Jurkat, Clone E6-1 (cell line): ENCODE results near the gene HSPB6. TPM values are rescaled to one million over a fixed set of nuclear protein-coding genes. Genes with fewer than 3 reads are reported as not detected.
"Not testable (repeated sequence)": the region's sequence is repeated elsewhere in the genome, so short reads cannot be mapped to it uniquely, and the experiment has no call there.

ENCODE experiments used
- DNase-seq: peaks from one replicate; pipeline ENCODE4 v3.0.0-alpha.2; 2011; ENCODE audit warnings: low read depth, low spot score
- H3K4me3 ChIP-seq: 2 replicates; pipeline ENCODE4 v1.5.1; 2011; ENCODE audit warnings: mild to moderate bottlenecking, low read length, control low read depth, moderate library complexity
- polyA plus RNA-seq: library from polyadenylated mRNA; unstranded; fragments of >200 nt; gene quantifications from one replicate; pipeline ENCODE4 v1.2.1, GENCODE V29; 2012; ENCODE audit warnings: missing spikeins; ENCODE audit not compliant: insufficient read length, insufficient read depth

The HSPB6 gene, protein sequence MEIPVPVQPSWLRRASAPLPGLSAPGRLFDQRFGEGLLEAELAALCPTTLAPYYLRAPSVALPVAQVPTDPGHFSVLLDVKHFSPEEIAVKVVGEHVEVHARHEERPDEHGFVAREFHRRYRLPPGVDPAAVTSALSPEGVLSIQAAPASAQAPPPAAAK
- not detected for polyA plus RNA-seq

- peak within 1 kb of the TSS; percentile 99 for H3K4me3 ChIP-seq
- DNase-seq, result no peak
Measured at GRCh38 chr19:35756377-35757230, at the start of gene HSPB6. Gene HSPB6, minus strand, starts transcription at chr19:35757029. Its CDS starts 21 bp downstream, at chr19:35757008.

DNA sequence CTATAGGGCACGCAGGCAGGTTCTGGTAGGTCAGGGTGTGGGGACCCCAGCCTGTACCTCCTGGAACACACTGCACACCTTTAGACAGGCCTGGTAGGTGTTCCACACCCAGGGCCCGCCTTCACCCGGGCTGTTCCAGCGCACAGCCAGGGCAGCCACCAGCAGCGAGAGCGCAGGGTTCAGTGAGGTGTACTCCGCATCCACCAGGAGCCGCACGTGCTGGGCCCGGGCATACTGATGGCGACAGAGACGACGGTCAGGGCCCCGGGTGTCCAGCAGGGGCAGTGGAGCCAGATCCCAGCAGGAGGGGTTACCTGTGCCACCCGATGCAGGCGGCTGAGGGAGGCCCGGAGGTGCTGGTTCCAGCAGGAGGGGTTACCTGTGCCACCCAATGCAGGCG lies 49.8 kb upstream of the HSPB6 start:
- no peak overlapping the region for H3K4me3 ChIP-seq
- DNase-seq, result no peak

GRCh38 chr19:35805526-35806102 lies 48.8 kb upstream of the HSPB6 start:
- DNase-seq, result no peak
- H3K4me3 ChIP-seq, result no peak overlapping the region

GRCh38 chr19:35801828-35802227 lies 45.0 kb upstream of the HSPB6 start:
- H3K4me3 ChIP-seq, result no peak overlapping the region
- DNase-seq, result no peak

DNA sequence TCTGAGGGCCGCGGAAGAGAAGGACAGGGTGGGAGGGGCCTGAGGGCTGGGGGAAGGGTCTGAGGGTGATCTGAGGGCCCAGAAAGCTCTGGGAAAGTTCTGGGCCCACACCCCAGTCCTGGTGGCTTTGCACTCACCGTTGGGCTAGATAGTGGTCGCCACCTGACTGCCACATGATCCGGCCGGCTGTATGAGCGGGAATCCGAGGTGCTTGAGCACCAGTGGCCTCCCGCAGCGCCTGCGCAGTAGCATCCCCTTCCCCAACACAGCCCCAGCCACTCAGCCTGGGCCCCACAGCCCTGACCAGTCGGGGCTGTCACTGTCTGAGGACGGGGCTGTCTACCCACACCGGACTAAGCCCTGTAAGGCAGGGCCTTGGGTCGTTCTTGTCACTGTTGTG lies 40.8 kb upstream of the HSPB6 start:
- no peak overlapping the region for H3K4me3 ChIP-seq
- DNase-seq, result no peak

DNA sequence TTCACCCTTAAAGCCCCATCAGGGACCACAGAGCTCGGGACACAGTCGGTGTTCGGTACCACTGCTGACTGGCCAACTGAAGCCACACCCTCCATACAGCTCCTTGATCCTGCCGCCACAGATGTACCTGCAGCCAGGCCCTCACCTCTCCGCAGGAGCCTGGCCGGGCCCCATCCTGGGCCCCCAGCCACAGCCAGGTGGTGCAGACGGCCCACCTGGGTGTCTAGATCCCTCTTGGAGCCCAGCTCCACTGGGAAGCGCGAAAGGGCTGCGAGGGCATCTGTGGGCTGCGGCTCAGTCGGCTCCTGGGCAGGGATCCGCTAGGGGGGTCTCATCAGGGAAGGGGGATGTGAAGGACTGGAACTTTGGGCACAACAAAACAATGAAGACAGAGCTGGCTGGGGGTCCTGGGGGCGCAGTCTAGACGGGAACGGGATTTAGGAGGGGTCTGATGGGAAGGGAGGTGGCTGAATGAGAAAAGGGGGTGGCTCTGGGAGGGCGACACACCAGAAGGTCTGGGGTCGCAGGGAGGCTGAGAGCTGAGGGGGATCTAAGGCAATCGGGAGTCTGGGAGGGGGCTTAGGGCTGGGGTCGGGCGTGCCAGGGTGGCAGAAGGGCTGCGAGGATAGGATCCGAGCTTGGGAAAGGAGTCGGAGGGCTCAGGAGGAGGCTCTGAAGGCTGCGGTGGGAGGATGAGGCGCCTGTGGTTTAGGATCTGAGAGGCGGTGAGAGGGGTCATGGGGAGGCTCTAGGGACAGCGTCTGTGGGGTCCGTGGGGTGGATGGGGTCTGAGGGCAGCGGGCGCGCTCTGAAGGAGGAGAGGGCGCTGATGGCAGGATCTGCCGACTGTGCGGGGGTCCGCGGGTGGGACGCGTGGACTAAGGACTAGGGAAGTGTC lies 40.1 kb upstream of the HSPB6 start:
- no peak for DNase-seq
- H3K4me3 ChIP-seq, result no peak overlapping the region

DNA sequence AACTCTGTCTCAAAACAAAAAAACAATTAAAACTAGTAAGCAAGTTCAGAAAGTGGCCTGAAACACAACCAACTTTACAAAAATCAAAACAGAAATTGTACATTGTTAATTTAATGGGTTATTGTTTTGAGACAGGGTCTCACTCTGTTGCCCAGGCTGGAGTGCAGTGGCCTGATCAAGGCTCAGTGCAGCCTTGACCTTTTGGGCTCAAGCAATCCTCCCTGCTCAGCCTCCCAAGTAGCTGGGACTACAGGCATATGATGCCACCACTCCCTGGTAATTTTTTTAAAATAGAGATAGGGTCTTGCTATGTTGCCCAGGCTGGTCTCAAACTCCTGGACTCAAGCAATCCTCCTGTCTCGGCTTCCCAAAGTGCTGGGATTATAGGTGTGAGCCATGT lies 38.7 kb upstream of the HSPB6 start:
- DNase-seq, H3K4me3 ChIP-seq: not testable (repeated sequence)

- no peak for DNase-seq
- H3K4me3 ChIP-seq, result no peak overlapping the region
Measured at GRCh38 chr19:35793381-35794165, 36.7 kb upstream of the HSPB6 start.

DNA sequence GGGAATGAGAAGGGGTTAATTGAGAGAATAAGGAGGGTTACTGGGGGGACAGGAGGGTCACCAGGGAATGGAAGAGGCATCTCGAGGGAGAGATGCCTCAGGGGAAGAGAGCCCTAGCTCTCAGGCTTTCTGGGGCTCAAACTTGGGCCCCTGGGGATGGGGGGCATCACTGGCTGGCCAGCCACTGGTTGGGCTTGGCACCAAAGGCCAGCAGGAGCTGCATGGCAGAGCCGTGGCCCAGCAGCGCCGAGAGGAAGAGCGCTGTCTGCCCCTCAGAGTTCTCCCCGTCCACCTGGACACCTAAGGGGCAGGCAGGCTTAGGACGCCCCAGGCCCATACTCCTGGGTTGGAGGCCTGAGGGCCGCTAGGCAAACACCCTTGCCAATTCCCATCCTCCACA lies 36.1 kb upstream of the HSPB6 start:
- no peak overlapping the region for H3K4me3 ChIP-seq

DNA sequence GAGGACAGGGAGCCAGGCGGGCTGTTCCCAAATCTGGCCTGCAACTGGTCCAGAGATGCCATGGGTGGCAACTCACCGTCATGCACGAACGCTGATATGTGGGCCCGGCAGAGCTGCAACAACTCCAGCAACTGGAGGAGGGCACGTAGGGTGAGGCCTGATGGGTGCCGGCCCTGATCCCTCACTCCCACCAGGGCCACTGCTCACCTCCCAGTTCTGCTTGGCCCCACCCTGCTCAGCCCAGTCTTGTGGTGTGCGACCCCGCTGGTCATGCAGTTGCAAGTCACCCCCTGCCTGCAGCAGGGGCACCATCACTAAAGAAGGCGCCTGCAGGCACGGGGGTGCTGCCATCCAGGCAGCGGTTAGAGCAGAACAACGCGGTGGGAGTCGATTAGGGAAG lies 35.5 kb upstream of the HSPB6 start:
- H3K4me3 ChIP-seq, result no peak overlapping the region
- DNase-seq, result no peak

More for the DNA sequence above, 36.1 kb upstream of the HSPB6 start:
- DNase-seq, result no peak

- H3K4me3 ChIP-seq, result no peak overlapping the region
- no peak for DNase-seq
Measured at GRCh38 chr19:35791814-35792279, 35.0 kb upstream of the HSPB6 start.

DNA sequence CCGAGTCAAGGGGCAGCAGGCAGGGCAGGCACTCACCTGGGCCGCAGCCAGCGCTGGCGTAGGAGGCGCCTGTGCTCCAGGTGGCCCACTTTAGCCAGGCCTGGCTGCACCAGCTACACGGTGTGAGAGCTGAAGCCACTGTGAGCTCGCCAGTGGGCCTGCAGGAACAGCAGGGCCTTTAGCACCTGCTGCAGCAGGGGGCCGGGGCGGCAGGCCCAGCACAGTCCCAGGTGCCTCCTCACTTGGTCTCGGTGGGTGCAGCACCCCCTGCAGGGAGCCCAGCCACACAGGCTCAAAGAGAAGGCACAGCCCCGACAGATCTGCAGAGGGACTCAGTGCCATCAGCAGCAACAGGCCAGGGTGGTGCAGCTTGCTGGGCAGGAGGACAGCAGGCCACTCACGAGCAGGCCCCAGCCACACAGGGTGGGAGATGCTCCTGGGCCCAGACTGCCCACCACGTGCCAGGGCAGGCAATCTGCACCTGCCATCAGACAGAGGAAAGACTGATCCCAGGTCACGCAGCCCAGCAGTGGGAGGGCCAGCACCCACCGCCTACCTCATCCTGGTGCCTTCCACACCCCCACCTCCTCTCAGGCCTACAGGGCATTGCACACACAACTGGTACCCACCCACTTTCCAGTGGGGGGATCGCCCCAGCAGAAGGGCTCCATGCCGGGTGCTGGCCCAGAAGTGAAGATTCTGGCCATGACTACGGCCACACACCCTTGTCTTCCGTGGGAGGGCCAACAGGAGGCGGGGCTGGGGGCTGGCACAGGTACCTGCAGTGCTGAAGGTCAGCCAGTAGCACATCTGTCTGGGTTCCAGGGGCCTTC lies 34.4 kb upstream of the HSPB6 start:
- H3K4me3 ChIP-seq, result no peak overlapping the region
- DNase-seq, result no peak

DNA sequence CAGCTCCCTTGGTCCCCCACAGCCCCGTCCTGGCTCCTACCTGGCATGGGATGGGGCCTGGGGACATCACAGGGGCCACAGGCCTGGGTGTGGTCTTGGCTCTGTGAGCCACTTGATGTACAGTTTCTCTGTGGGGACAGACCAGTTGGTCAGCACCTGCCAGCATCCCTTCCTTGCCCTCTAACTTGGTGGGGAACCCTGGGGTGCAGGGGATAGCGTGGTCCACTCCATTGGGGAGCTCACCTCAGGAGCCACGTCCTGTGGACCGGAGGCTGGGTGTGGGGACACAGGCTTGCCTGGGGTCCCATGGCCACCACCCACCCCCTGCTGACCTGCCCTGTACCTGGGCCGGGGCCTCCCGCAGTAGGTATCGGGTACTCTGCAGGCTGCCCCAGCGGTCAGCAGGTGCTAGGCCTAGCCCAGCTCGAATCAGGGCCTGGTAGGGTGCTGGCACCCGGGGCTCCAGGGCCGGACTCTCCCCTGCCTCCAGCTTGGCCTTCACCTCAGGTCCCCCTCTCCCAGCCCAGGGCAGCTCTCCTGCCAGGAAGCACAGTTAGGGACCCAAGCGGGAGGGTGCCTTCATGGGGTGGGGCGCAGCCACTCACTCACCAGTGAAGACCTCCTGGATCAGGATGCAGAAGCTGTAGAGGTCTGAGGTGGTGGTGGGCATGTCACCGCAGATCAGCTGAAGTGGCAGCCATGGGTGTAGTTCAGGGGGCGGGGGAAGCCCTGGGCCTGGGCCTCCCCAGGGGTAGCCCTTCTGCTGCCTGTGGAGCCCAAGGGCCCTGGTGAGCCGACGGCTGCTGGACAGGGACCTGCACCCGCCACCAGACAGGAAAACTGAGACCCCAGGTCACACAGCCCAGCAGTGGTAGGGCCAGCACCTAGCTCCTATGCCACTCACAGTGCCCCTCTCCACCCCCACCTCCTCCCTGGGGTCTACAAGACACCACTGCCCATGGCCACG lies 33.4 kb upstream of the HSPB6 start:
- no peak overlapping the region for H3K4me3 ChIP-seq
- DNase-seq, result no peak

- no peak for DNase-seq
- H3K4me3 ChIP-seq, result no peak overlapping the region
Measured at GRCh38 chr19:35789195-35789977, 32.6 kb upstream of the HSPB6 start.

DNA sequence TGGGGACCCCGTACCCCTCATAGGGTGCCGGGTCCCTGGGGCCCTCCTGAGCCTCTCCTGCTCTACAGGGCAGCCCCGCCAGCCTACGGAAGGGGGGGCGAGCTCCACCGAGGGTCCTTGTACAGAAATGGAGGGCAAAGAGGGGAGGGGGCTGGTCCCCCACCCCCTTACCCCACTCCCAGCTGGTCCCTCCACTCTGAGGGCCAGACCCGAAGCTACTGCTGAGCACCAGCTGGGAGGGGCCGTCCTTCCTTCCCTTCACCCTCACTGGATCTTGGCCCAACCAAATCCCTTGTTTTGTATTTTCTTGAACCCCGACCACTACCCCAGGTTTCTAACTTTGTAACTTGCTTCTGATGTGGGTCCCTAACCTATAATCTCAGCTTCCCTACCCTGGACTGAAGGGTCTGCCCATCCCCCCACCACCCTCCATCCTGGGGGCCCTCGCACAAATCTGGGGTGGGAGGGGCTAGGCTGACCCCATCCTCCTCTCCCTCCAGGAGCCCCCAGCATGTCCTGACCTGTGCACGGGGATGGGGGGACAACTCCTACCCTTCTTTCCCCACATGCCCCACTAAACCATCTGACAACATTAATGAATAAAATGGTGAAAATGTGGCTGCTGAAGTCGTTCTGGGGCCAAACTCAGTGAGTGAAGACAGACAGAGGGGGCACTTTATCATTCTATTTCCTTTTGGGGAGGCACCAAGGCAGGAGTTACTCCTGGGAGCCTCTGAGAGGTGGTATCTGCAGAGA lies 31.6 kb upstream of the HSPB6 start:
- no peak for DNase-seq
- H3K4me3 ChIP-seq, result no peak overlapping the region
